T-cell (primary cell): ENCODE measurements around the gene TMPRSS9. TPM values are rescaled to one million over a fixed set of nuclear protein-coding genes. Genes with fewer than 3 reads are reported as not detected.

Experiments
- ATAC-seq, 4 experiments: fragments of 200-7000 bp in 3 of 4; fragments of 150-1000 bp in 1 of 4; cut with Tn5 transposase; replicated peaks in 1 of 4; 1 replicate in 3 of 4; 2 replicates in 1 of 4; pipeline ENCODE4 v1.10.0; 2021; ENCODE audit warnings: moderate library complexity in 3 of 4, mild to moderate bottlenecking in 2 of 4, moderate number of reproducible peaks in 1 of 4
- CTCF ChIA-PET, 2 donors: fragments of 300-600 bp; sonication (Branson Sonifier 250); formaldehyde crosslinking; loops; one replicate each; lab custom pipeline; 2022; ENCODE audit warnings: antibody characterized with exemption in 2 of 2; lab: Charles Lee
- POLR2A ChIA-PET, 2 donors: fragments of 300-600 bp; sonication (Branson Sonifier 250); formaldehyde crosslinking; loops; one replicate each; lab custom pipeline; 2022; ENCODE audit warnings: antibody characterized with exemption in 2 of 2; lab: Charles Lee
- DNase-seq, 35 experiments: peaks; one replicate each; pipeline versions ENCODE4 v3.0.0 to v3.0.0-alpha.2; 2013 to 2023
- H3K27ac ChIP-seq: one replicate; pipeline ENCODE4 v1.5.1; 2013; ENCODE audit warnings: low read length
- H3K27me3 ChIP-seq, 2 experiments: replicated peaks in 1 of 2; 1 replicate in 1 of 2; 2 replicates in 1 of 2; pipeline versions ENCODE4 v1.6.1 to v1.7.0; 2013; ENCODE audit warnings: low read length in 1 of 2, mixed read lengths in 1 of 2; ENCODE audit not compliant: control insufficient read depth in 2 of 2, insufficient read depth in 2 of 2; ENCODE audit errors: extremely low read depth in 1 of 2
- H3K36me3 ChIP-seq, 2 donors: 1 replicate in 1 of 2; 2 replicates in 1 of 2; pipeline versions ENCODE4 v1.6.1 to v1.7.0; 2013; ENCODE audit warnings: low read length in 1 of 2; ENCODE audit not compliant: control insufficient read depth in 2 of 2, insufficient read depth in 1 of 2; ENCODE audit errors: extremely low read depth in 1 of 2
- H3K4me1 ChIP-seq, 2 experiments: 1 replicate in 1 of 2; 2 replicates in 1 of 2; pipeline versions ENCODE4 v1.6.1 to v1.7.0; 2013; ENCODE audit warnings: low read length in 2 of 2, mixed read lengths in 1 of 2; ENCODE audit not compliant: insufficient read depth in 2 of 2, control insufficient read depth in 1 of 2; ENCODE audit errors: extremely low read depth in 1 of 2
- H3K4me3 ChIP-seq, 2 donors: 1 replicate in 1 of 2; 2 replicates in 1 of 2; pipeline versions ENCODE4 v1.5.1 to v1.7.0; 2013; ENCODE audit warnings: mild to moderate bottlenecking in 2 of 2, low read length in 1 of 2, moderate library complexity in 1 of 2; ENCODE audit not compliant: control insufficient read depth in 1 of 2; ENCODE audit errors: extremely low read depth in 1 of 2
- H3K9me3 ChIP-seq: 2 replicates; pipeline ENCODE4 v1.7.0; 2013
- H3K27ac Mint-ChIP-seq, 2 donors: one replicate each; pipeline ENCODE4 v1.8.0; 2020 to 2021; ENCODE audit warnings: mild to moderate bottlenecking in 2 of 2, mixed read lengths in 2 of 2
- H3K27me3 Mint-ChIP-seq, 2 donors: one replicate each; pipeline ENCODE4 v1.8.0; 2021 to 2022; ENCODE audit warnings: mixed read lengths in 2 of 2
- H3K36me3 Mint-ChIP-seq: one replicate; pipeline ENCODE4 v1.8.0; 2021; ENCODE audit warnings: mixed read lengths
- H3K4me1 Mint-ChIP-seq, 3 donors: one replicate each; pipeline ENCODE4 v1.8.0; 2020 to 2022; ENCODE audit warnings: mixed read lengths in 3 of 3, mild to moderate bottlenecking in 1 of 3
- H3K4me3 Mint-ChIP-seq, 3 donors: one replicate each; pipeline ENCODE4 v1.8.0; 2020 to 2022; ENCODE audit warnings: mild to moderate bottlenecking in 3 of 3, mixed read lengths in 3 of 3, moderate library complexity in 3 of 3
- H3K9me3 Mint-ChIP-seq, 3 donors: one replicate each; pipeline ENCODE4 v1.8.0; 2020 to 2022; ENCODE audit warnings: mixed read lengths in 3 of 3
- WGBS: methylation state at CpG from one replicate; pipeline ENCODE4 v1.1.5; 2013; ENCODE audit warnings: missing lambda C conversion rate; ENCODE audit not compliant: insufficient coverage; 5-methylcytosine and 5-hydroxymethylcytosine counted together
- total RNA-seq, 35 experiments: library from RNA in 6 of 35; stranded (reverse) in 6 of 35; fragments of 120-200 nt in 1 of 35; gene quantifications; one replicate each; pipeline versions ENCODE4 v1.2.1 to v1.2.4 and lab custom pipeline; 2013 to 2026

The TMPRSS9 gene
- total RNA-seq, 5 donors from 2014 or later (not counting 1 experiment from before 2014, with no cell fraction given), result not detected

- Mint-ChIP-seq H3K27ac (no peak overlapping the region), H3K9me3 (no peaks in the 10 kb centered on the region), H3K4me1 (peaks cover 14 to 21% (median 19%) of the 10 kb centered on the region in 3 donors), H3K36me3 (peaks cover 4% of the 10 kb centered on the region), H3K4me3 (no peak overlapping the region), H3K27me3 (no peaks in the 10 kb centered on the region)
- WGBS, result 94% methylated on average over 24 of the region's 39 CpGs
- peaks cover 26 to 33% of the 10 kb centered on the region in 2 donors for H3K36me3 ChIP-seq
- H3K27me3 ChIP-seq, result no peaks in the 10 kb centered on the region
- H3K4me3 ChIP-seq, result no peak overlapping the region
- DNase-seq, result no peak
- peaks cover 3 to 19% of the 10 kb centered on the region in 2 experiments for H3K4me1 ChIP-seq
- no peak overlapping the region for H3K27ac ChIP-seq
- ChIA-PET CTCF (no interaction called here), POLR2A (no interaction called here)
- no peak for ATAC-seq
- no peaks in the 10 kb centered on the region for H3K9me3 ChIP-seq
Observed at GRCh38 chr19:2321565-2322283, 38.3 kb upstream of the TMPRSS9 start.

GRCh38 chr19:2323707-2324106, 36.4 kb upstream of the TMPRSS9 start:
- 93% methylated on average over 7 of the region's 19 CpGs for WGBS
- ChIA-PET POLR2A (no interaction called here), CTCF (no interaction called here)
- Histone ChIP-seq H3K27me3 (no peaks in the 10 kb centered on the region), H3K27ac (no peak overlapping the region), H3K9me3 (no peaks in the 10 kb centered on the region), H3K4me3 (no peak overlapping the region), H3K36me3 (peaks cover 26 to 35% of the 10 kb centered on the region in 2 donors), H3K4me1 (peaks cover 7 to 31% of the 10 kb centered on the region in 2 experiments)
- Mint-ChIP-seq H3K4me1 (peaks cover 32 to 36% (median 33%) of the 10 kb centered on the region in 3 donors), H3K9me3 (no peaks in the 10 kb centered on the region), H3K4me3 (no peak overlapping the region), H3K27ac (no peak overlapping the region), H3K27me3 (no peaks in the 10 kb centered on the region), H3K36me3 (peaks cover 7% of the 10 kb centered on the region)
- DNase-seq (no peak), ATAC-seq (no peak)

- no peak overlapping the region for H3K4me3 ChIP-seq
- H3K4me1 ChIP-seq, result peaks cover 10 to 38% of the 10 kb centered on the region in 2 experiments
- Mint-ChIP-seq H3K27me3 (no peaks in the 10 kb centered on the region), H3K9me3 (no peaks in the 10 kb centered on the region), H3K4me1 (peaks cover 36 to 40% (median 37%) of the 10 kb centered on the region in 3 donors), H3K4me3 (peak overlapping the region in 1 of 3 donors; percentile 39), H3K36me3 (peaks cover 7% of the 10 kb centered on the region), H3K27ac (peak overlapping the region in 1 of 2 donors; percentile 55)
- ATAC-seq, result no peak
- no peak for DNase-seq
- WGBS, result 88% methylated on average over 29 of the region's 34 CpGs
- no peak overlapping the region for H3K27ac ChIP-seq
- POLR2A ChIA-PET, result no interaction called here
- H3K9me3 ChIP-seq, result no peaks in the 10 kb centered on the region
- peaks cover 26 to 35% of the 10 kb centered on the region in 2 donors for H3K36me3 ChIP-seq
- CTCF ChIA-PET, result no interaction called here
- H3K27me3 ChIP-seq, result no peaks in the 10 kb centered on the region
Observed at GRCh38 chr19:2324220-2324948, 35.7 kb upstream of the TMPRSS9 start.

GRCh38 chr19:2325281-2326046, 34.6 kb upstream of the TMPRSS9 start:
- Histone ChIP-seq H3K4me1 (peaks cover 10 to 47% of the 10 kb centered on the region in 2 experiments), H3K27me3 (no peaks in the 10 kb centered on the region), H3K4me3 (no peak overlapping the region), H3K9me3 (no peaks in the 10 kb centered on the region), H3K36me3 (peaks cover 26 to 35% of the 10 kb centered on the region in 2 donors), H3K27ac (no peak overlapping the region)
- POLR2A ChIA-PET, result no interaction called here
- no peaks in the 10 kb centered on the region for H3K9me3 Mint-ChIP-seq
- no peaks in the 10 kb centered on the region for H3K27me3 Mint-ChIP-seq
- WGBS, result 58% methylated on average over 22 of the region's 29 CpGs
- CTCF ChIA-PET, result no interaction called here
- ATAC-seq (no peak), DNase-seq (no peak)
- peaks cover 46 to 49% (median 47%) of the 10 kb centered on the region in 3 donors for H3K4me1 Mint-ChIP-seq
- peak overlapping the region in 1 of 2 donors; percentile 27 for H3K27ac Mint-ChIP-seq
- H3K4me3 Mint-ChIP-seq, result peak overlapping the region in 2 of 3 donors; percentile 63 to 97
- H3K36me3 Mint-ChIP-seq, result peaks cover 7% of the 10 kb centered on the region

- ATAC-seq, result no peak
- peak overlapping the region; percentile 93 to 100 (median 97) for H3K4me3 Mint-ChIP-seq
- no peaks in the 10 kb centered on the region for H3K9me3 ChIP-seq
- H3K4me1 Mint-ChIP-seq, result peaks cover 49 to 63% (median 58%) of the 10 kb centered on the region in 3 donors
- H3K36me3 Mint-ChIP-seq, result peaks cover 7% of the 10 kb centered on the region
- no peaks in the 10 kb centered on the region for H3K27me3 Mint-ChIP-seq
- 90% methylated on average over 14 of the region's 16 CpGs for WGBS
- peaks cover 10 to 61% of the 10 kb centered on the region in 2 experiments for H3K4me1 ChIP-seq
- H3K36me3 ChIP-seq, result peaks cover 17 to 30% of the 10 kb centered on the region in 2 donors
- H3K4me3 ChIP-seq, result no peak overlapping the region
- peak overlapping the region; percentile 48 for H3K27ac ChIP-seq
- H3K9me3 Mint-ChIP-seq, result no peaks in the 10 kb centered on the region
- DNase-seq, result no peak
- peak overlapping the region in 1 of 2 donors; percentile 43 for H3K27ac Mint-ChIP-seq
- ChIA-PET CTCF (interaction anchor here in 1 of 2 donors (0.5 kb wide), 1 partner anchor 307 kb away, joined by 7 read pairs; no protein-coding TSS in a partner anchor), POLR2A (interaction anchor here in 1 of 2 donors (1.0 kb wide), 1 partner anchor 149 kb away, joined by 3 read pairs; the partner anchor contains the start of gene GADD45B)
- no peaks in the 10 kb centered on the region for H3K27me3 ChIP-seq
Observed at GRCh38 chr19:2326699-2327360, 33.2 kb upstream of the TMPRSS9 start.
